HEK293T (cell line): Measurements from ENCODE around the gene NRP1.

Experiments used
- CTCF ChIA-PET: fragments of 350-600 bp; formaldehyde crosslinking; extraction: SDS; loops from one replicate; lab custom pipeline; 2021; ENCODE audit warnings: antibody characterized with exemption, inconsistent platforms; lab: Yijun Ruan, JAX
- POLR2A ChIA-PET: fragments of 350-600 bp; formaldehyde crosslinking; extraction: SDS; loops from one replicate; lab custom pipeline; 2020; ENCODE audit warnings: antibody characterized with exemption, inconsistent platforms; lab: Yijun Ruan, JAX
- DNase-seq: peaks from one replicate; pipeline ENCODE4 v3.0.0; 2012; ENCODE audit warnings: mixed read lengths; ENCODE audit errors: extremely low spot score
- ARNT ChIP-seq: fragments of 450-650 bp; IDR thresholded peaks from 2 replicates; pipeline ENCODE4 v1.6.1; 2017; ENCODE audit warnings: mild to moderate bottlenecking
- BHLHE40 ChIP-seq: fragments of 450-650 bp; IDR thresholded peaks from 2 replicates; pipeline ENCODE4 v1.6.1; 2016; ENCODE audit warnings: mild to moderate bottlenecking, moderate library complexity, borderline replicate concordance
- CTBP1 ChIP-seq: fragments of 450-650 bp; IDR thresholded peaks from 2 replicates; pipeline ENCODE4 v1.6.1; 2016; ENCODE audit warnings: borderline replicate concordance
- ELF4 ChIP-seq: fragments of 450-650 bp; IDR thresholded peaks from 2 replicates; pipeline ENCODE4 v1.6.1; 2017; ENCODE audit warnings: antibody characterized with exemption
- FOXA1 ChIP-seq: fragments of 450-650 bp; IDR thresholded peaks from 2 replicates; pipeline ENCODE4 v1.6.1; 2016; ENCODE audit warnings: mild to moderate bottlenecking
- FOXK2 ChIP-seq: fragments of 450-650 bp; IDR thresholded peaks from 2 replicates; pipeline ENCODE4 v1.6.1; 2016; ENCODE audit warnings: mild to moderate bottlenecking
- FOXM1 ChIP-seq: fragments of 450-650 bp; IDR thresholded peaks from 2 replicates; pipeline ENCODE4 v1.6.1; 2017; ENCODE audit warnings: mild to moderate bottlenecking, borderline replicate concordance
- HDGF ChIP-seq: fragments of 450-650 bp; IDR thresholded peaks from 2 replicates; pipeline ENCODE4 v1.6.1; 2017; ENCODE audit warnings: antibody characterized with exemption, borderline replicate concordance
- L3MBTL2 ChIP-seq: fragments of 450-650 bp; conservative IDR thresholded peaks from 2 replicates; pipeline ENCODE4 v1.6.1; 2016; ENCODE audit warnings: mild to moderate bottlenecking
- LEF1 ChIP-seq: fragments of 450-650 bp; IDR thresholded peaks from 2 replicates; pipeline ENCODE4 v1.6.1; 2017; ENCODE audit warnings: mild to moderate bottlenecking, borderline replicate concordance
- NFRKB ChIP-seq: fragments of 450-650 bp; IDR thresholded peaks from 2 replicates; pipeline ENCODE4 v1.6.1; 2016; ENCODE audit warnings: mild to moderate bottlenecking, moderate library complexity
- SP1 ChIP-seq: fragments of 450-650 bp; IDR thresholded peaks from 2 replicates; pipeline ENCODE4 v1.6.1; 2017
- SUZ12 ChIP-seq: fragments of 450-650 bp; IDR thresholded peaks from 2 replicates; pipeline ENCODE4 v1.6.1; 2016; ENCODE audit warnings: mild to moderate bottlenecking
- TARDBP ChIP-seq: fragments of 450-650 bp; IDR thresholded peaks from 2 replicates; pipeline ENCODE4 v1.6.1; 2016
- ZNF384 ChIP-seq: fragments of 450-650 bp; IDR thresholded peaks from 2 replicates; pipeline ENCODE4 v1.6.1; 2016
- TF ChIP-seq, protein P1 (sequence below): fragments of 450-650 bp; IDR thresholded peaks from 2 replicates; pipeline ENCODE4 v1.6.1; 2016

NRP1 gene

DNA sequence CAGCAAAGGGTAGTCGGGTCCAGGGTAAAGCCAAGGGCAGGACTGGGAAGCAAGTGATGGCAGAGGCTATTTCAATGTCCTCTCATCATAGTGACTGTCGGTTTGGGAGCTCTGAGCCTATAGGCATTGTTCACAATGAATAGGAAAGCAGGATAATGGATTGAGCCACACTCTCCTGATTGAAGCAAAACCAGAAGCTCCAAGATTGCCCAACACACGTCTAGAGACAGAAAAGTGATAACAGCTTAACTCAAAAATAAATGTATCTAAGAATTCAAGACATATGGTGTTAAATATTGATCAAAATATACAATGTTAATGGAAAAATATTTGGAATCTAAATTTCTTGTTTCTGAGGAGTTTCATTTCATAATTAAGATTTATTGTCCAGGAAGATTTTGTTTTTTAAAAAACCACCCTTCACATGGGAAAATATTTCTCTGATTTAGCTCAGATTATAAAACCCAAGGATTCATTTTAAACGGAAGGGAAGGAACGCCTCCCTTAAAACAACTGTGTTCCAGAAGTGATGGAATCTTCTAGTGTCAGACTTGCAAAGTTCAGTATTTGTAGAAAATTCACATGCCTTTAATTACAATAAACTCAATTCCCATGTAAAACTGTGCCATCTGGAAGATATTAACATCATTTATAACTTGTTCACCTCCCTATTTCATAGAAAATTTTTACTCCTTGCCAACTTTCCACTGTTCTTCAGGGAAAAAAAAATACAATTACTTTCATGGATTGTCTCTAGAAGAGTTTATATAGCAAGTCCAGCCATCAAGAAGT, 54.5 kb downstream of the NRP1 start:
- TF ChIP-seq FOXA1, result no peak
- no peak for TF ChIP-seq ELF4
- TF ChIP-seq, protein P1, sequence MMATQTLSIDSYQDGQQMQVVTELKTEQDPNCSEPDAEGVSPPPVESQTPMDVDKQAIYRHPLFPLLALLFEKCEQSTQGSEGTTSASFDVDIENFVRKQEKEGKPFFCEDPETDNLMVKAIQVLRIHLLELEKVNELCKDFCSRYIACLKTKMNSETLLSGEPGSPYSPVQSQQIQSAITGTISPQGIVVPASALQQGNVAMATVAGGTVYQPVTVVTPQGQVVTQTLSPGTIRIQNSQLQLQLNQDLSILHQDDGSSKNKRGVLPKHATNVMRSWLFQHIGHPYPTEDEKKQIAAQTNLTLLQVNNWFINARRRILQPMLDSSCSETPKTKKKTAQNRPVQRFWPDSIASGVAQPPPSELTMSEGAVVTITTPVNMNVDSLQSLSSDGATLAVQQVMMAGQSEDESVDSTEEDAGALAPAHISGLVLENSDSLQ, result no peak
- no peak for TF ChIP-seq ARNT
- no peak for DNase-seq
- CTCF ChIA-PET, result interaction anchor here (1.7 kb wide), 1 partner anchor 11 kb away, joined by 6 read pairs; no protein-coding TSS in a partner anchor
- POLR2A ChIA-PET, result no interaction called here

- no peak for TF ChIP-seq BHLHE40
- TF ChIP-seq CTBP1, result no peak
- no peak for TF ChIP-seq ZNF384
- POLR2A ChIA-PET, result no interaction called here
- CTCF ChIA-PET, result interaction anchor here (1.7 kb wide), 1 partner anchor 12 kb away, joined by 6 read pairs; no protein-coding TSS in a partner anchor
- no peak for DNase-seq
These were observed 55.2 kb downstream of the NRP1 start for GRCh38 chr10:33279276-33279675.

- TF ChIP-seq ZNF384, result no peak
- no peak for TF ChIP-seq FOXK2
- TF ChIP-seq CTBP1, result no peak
- TF ChIP-seq SUZ12, result no peak
- TF ChIP-seq ELF4, result no peak
- no peak for TF ChIP-seq FOXM1
- no peak for TF ChIP-seq HDGF
- no peak for TF ChIP-seq BHLHE40
- TF ChIP-seq ARNT, result no peak
- TF ChIP-seq NFRKB, result no peak
- TF ChIP-seq TARDBP, result no peak
- no peak for TF ChIP-seq L3MBTL2
- TF ChIP-seq, protein P1, result no peak
- TF ChIP-seq FOXA1, result no peak
- TF ChIP-seq LEF1, result no peak
- DNase-seq, result no peak
- ChIA-PET CTCF (interaction anchor here (0.6 kb wide), 2 partner anchors 50 to 243 kb away, joined by 3 to 4 read pairs; no protein-coding TSS in a partner anchor), POLR2A (interaction anchor here (0.9 kb wide), 1 partner anchor 9 kb away, joined by 3 read pairs; no protein-coding TSS in a partner anchor)
These were observed 56.3 kb downstream of the NRP1 start for GRCh38 chr10:33278198-33278597.

DNA sequence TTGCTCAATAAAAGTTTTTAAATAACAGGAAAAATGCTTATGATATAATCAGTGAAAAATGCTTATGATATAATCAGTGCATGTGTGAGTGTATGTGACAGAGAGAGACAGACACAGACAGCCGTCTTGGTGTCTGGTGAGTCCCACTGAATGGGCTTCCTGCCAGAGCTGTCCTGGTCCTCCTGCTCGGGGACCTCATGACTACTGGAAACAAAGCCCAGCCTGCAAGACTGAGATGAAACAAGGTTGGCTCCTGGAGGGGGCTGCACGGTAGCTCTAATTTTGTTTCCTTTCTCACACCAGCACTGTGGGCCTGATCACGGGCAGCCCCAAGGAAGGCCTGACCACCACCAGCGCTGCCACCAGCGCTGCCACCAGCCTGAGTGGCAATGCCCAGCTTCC, 57.3 kb downstream of the NRP1 start:
- no peak for TF ChIP-seq ARNT
- TF ChIP-seq ZNF384, result no peak
- TF ChIP-seq HDGF, result no peak
- TF ChIP-seq FOXM1, result no peak
- no peak for TF ChIP-seq SP1
- DNase-seq, result no peak
- POLR2A ChIA-PET, result no interaction called here
- CTCF ChIA-PET, result no interaction called here

- DNase-seq, result no peak
- TF ChIP-seq ZNF384 (no peak), LEF1 (no peak), FOXK2 (no peak), ARNT (no peak), TARDBP (no peak)
- POLR2A ChIA-PET, result no interaction called here
- CTCF ChIA-PET, result no interaction called here
These were observed 58.1 kb downstream of the NRP1 start for GRCh38 chr10:33276282-33276923.

- ChIA-PET POLR2A (interaction anchor here (0.8 to 1.8 kb wide), 4 partner anchors 10 to 62 kb away, joined by 3 to 6 read pairs (median 3); no protein-coding TSS in a partner anchor), CTCF (interaction anchor here (0.6 to 1.7 kb wide), 5 partner anchors 17 to 81 kb away, joined by 3 to 7 read pairs (median 3); no protein-coding TSS in a partner anchor)
- TF ChIP-seq NFRKB (no peak), CTBP1 (no peak), FOXM1 (no peak), TARDBP (no peak), SUZ12 (no peak), LEF1 (no peak), BHLHE40 (no peak), L3MBTL2 (no peak), ZNF384 (no peak), HDGF (no peak), ARNT (no peak), FOXK2 (no peak), ELF4 (no peak), FOXA1 (no peak), SP1 (no peak)
- TF ChIP-seq, protein P1, result no peak
- DNase-seq, result no peak
These were observed 60.2 kb downstream of the NRP1 start for GRCh38 chr10:33274096-33274785.
